ENCODE results near the gene TRIM5.

- TF ChIP-seq POLR2A (IDR thresholded peaks at IDR 0.05; ENCODE audit: low read depth, low read length) (no peak), POLR2AphosphoS5 (IDR thresholded peaks at IDR 0.05; ENCODE audit: low read depth, low read length) (no peak), POU2F2 (IDR thresholded peaks at IDR 0.05; ENCODE audit: low read depth, low read length) (no peak), SPI1 (IDR thresholded peaks at IDR 0.05; ENCODE audit: low read depth, low read length) (no peak), TAF1 (IDR thresholded peaks at IDR 0.05; ENCODE audit: low read depth, low read length) (no peak), PAX5 (IDR thresholded peaks at IDR 0.05; ENCODE audit: insufficient read depth, low read length, severe bottlenecking) (no peak)
Measured at GRCh38 chr11:5671831-5672230, 13.0 kb downstream of the TRIM5 start.
